ENCODE results near the gene ZNF555.

DNA sequence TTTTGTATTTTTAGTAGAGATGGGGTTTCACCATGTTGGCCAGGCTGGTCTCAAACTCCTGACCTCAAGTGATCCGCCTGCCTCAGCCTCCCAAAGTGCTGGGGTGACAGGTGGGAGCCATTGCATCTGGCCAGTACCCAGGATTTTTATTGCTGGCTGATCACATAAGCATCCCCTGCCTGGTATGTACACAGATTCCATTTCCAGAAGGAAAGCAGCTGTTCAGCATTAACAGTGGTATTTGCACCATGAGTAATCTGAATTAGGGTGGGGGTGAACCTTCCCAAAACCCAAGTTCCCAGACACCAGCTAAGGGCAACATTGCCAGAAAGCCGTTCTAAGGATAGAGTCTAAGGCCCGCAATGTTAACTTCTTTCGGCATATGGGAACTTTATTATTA is 7.3 kb downstream of the ZNF555 start:
- TF ChIP-seq POLR2A (IDR thresholded peaks at IDR 0.05; ENCODE audit: low read length) (no peak), GATA1 (IDR thresholded peaks at IDR 0.05; ENCODE audit: low read depth, low read length) (no peak)
